Esophagus squamous epithelium (tissue), 4 donors: ENCODE data around the gene KANK3.

ENCODE experiments used
- POLR2A ChIP-seq, 4 donors: fragments of 450-650 bp; IDR thresholded peaks; one replicate each; pipeline ENCODE4 v1.6.1; 2017; ENCODE audit warnings: antibody characterized with exemption in 4 of 4, mild to moderate bottlenecking in 4 of 4, moderate library complexity in 3 of 4
- TF ChIP-seq, protein P1 (sequence below), 6 experiments: fragments of 450-650 bp in 4 of 6; fragments of 200-600 bp in 2 of 6; sonication (generic) in 2 of 6; IDR thresholded peaks; one replicate each; pipeline ENCODE4 v1.5.1; 2016 to 2019; ENCODE audit warnings: antibody characterized with exemption in 6 of 6, mild to moderate bottlenecking in 4 of 6, moderate library complexity in 4 of 6

GRCh38 chr19:8391198-8392016 lies 48.3 kb upstream of the KANK3 start:
- TF ChIP-seq, protein P1, sequence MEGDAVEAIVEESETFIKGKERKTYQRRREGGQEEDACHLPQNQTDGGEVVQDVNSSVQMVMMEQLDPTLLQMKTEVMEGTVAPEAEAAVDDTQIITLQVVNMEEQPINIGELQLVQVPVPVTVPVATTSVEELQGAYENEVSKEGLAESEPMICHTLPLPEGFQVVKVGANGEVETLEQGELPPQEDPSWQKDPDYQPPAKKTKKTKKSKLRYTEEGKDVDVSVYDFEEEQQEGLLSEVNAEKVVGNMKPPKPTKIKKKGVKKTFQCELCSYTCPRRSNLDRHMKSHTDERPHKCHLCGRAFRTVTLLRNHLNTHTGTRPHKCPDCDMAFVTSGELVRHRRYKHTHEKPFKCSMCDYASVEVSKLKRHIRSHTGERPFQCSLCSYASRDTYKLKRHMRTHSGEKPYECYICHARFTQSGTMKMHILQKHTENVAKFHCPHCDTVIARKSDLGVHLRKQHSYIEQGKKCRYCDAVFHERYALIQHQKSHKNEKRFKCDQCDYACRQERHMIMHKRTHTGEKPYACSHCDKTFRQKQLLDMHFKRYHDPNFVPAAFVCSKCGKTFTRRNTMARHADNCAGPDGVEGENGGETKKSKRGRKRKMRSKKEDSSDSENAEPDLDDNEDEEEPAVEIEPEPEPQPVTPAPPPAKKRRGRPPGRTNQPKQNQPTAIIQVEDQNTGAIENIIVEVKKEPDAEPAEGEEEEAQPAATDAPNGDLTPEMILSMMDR (IDR thresholded peaks at IDR 0.05) = no peak
- no peak for TF ChIP-seq POLR2A (IDR thresholded peaks at IDR 0.05)
